Common myeloid progenitor, CD34-positive (primary cell): ENCODE measurements around the gene WDR62.

Experiments
- CTCF ChIA-PET: fragments of 350-600 bp; sonication (Branson Sonifier 250); formaldehyde crosslinking; loops from one replicate; lab custom pipeline; 2021; ENCODE audit warnings: antibody characterized with exemption; lab: Charles Lee
- POLR2A ChIA-PET: fragments of 350-600 bp; sonication (Branson Sonifier 250); formaldehyde crosslinking; loops from one replicate; lab custom pipeline; 2021; ENCODE audit warnings: antibody characterized with exemption; lab: Charles Lee
- DNase-seq, 3 donors: peaks; one replicate each; pipeline versions ENCODE4 v3.0.0 to v3.0.0-alpha.2; 2013
- H3K27ac ChIP-seq, 2 experiments: 1 replicate in 1 of 2; 2 replicates in 1 of 2; pipeline ENCODE4 v1.7.0; 2013; ENCODE audit warnings: inconsistent platforms in 2 of 2, low read length in 2 of 2, mild to moderate bottlenecking in 2 of 2, low read depth in 1 of 2, moderate library complexity in 1 of 2; ENCODE audit not compliant: severe bottlenecking in 2 of 2, insufficient read depth in 1 of 2, poor library complexity in 1 of 2
- H3K27me3 ChIP-seq, 5 experiments: replicated peaks in 2 of 5; 1 replicate in 3 of 5; 2 replicates in 2 of 5; pipeline versions ENCODE4 v1.6.1 to v1.7.0; 2013; ENCODE audit warnings: low read length in 4 of 5, mild to moderate bottlenecking in 2 of 5, moderate library complexity in 2 of 5, inconsistent platforms in 1 of 5; ENCODE audit not compliant: insufficient read depth in 5 of 5, control insufficient read depth in 4 of 5
- H3K36me3 ChIP-seq, 4 experiments: 1 replicate in 2 of 4; 2 replicates in 2 of 4; pipeline versions ENCODE4 v1.6.1 to v1.7.0; 2013; ENCODE audit warnings: low read length in 3 of 4, control low read depth in 1 of 4, mild to moderate bottlenecking in 1 of 4; ENCODE audit not compliant: control insufficient read depth in 4 of 4, insufficient read depth in 4 of 4
- H3K4me1 ChIP-seq, 4 experiments: 1 replicate in 3 of 4; 2 replicates in 1 of 4; pipeline versions ENCODE4 v1.6.1 to v1.7.1; 2013; ENCODE audit warnings: low read length in 3 of 4, mild to moderate bottlenecking in 3 of 4, control low read depth in 1 of 4, inconsistent platforms in 1 of 4, moderate library complexity in 1 of 4; ENCODE audit not compliant: control insufficient read depth in 4 of 4, insufficient read depth in 4 of 4; ENCODE audit errors: control extremely low read depth in 1 of 4
- H3K4me3 ChIP-seq, 7 experiments: 1 replicate in 4 of 7; 2 replicates in 3 of 7; pipeline versions ENCODE4 v1.5.1 to v1.7.0; 2013; ENCODE audit warnings: mild to moderate bottlenecking in 7 of 7, low read length in 6 of 7, moderate library complexity in 6 of 7, inconsistent platforms in 2 of 7, low read depth in 2 of 7, control low read depth in 1 of 7; ENCODE audit not compliant: insufficient read depth in 4 of 7, control insufficient read depth in 1 of 7; ENCODE audit errors: extremely low read depth in 1 of 7
- H3K9me3 ChIP-seq, 5 experiments: 1 replicate in 4 of 5; 2 replicates in 1 of 5; pipeline versions ENCODE4 v1.6.1 to v1.7.1; 2013; ENCODE audit warnings: low read length in 4 of 5, mild to moderate bottlenecking in 2 of 5, inconsistent platforms in 1 of 5, low read depth in 1 of 5, moderate library complexity in 1 of 5; ENCODE audit not compliant: control insufficient read depth in 4 of 5, insufficient read depth in 2 of 5; ENCODE audit errors: control extremely low read depth in 1 of 5
- WGBS: methylation state at CpG from one replicate; pipeline ENCODE4 v1.1.5; 2013; ENCODE audit not compliant: insufficient coverage; 5-methylcytosine and 5-hydroxymethylcytosine counted together

WDR62 gene

DNA sequence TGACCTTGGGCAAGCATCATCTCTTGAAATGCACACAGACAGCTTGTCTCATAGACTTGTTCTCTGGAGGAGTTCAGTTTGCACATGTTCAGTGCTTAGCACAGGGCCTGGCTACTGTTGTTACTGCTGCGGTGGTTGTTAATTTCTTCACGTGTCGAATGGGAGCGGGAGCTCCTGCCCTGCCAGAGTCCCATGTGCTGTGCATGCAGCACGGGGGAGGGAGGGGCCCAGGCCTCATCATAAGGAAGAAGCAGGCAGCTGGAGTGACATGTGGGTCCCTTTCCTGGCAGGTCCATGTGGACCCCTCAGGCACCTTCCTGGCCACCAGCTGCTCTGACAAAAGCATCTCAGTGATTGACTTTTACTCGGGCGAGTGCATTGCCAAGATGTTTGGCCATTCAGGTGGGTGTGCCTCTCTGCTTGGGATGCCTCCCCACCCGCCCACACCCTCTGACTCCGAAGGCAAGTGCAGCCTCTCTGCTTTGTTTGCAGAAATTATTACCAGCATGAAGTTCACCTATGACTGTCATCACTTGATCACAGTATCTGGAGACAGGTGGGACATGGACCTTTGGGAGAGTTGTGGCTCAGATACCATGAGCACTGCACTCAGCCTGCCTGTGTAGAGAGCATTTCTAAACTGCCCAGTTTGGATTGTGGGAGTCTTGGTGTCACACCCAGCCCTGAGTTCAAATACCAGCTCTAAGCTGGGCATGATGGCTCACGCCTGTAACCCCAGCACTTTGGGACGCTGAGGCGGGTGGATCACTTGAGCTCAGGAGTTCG, 36.4 kb downstream of the WDR62 start:
- no peaks in the 10 kb centered on the region for H3K9me3 ChIP-seq
- ChIA-PET POLR2A (interaction anchor here (1.3 kb wide), 1 partner anchor 13 kb away, joined by 3 read pairs; no protein-coding TSS in a partner anchor), CTCF (interaction anchor here (1.1 kb wide), 1 partner anchor 10 kb away, joined by 3 read pairs; no protein-coding TSS in a partner anchor)
- H3K27ac ChIP-seq = no peak overlapping the region
- H3K27me3 ChIP-seq = no peaks in the 10 kb centered on the region
- DNase-seq = no peak
- WGBS = 80% methylated on average over 10 of the region's 13 CpGs
- no peak overlapping the region for H3K4me3 ChIP-seq
- peaks cover 4 to 78% (median 43%) of the 10 kb centered on the region in 4 experiments for H3K36me3 ChIP-seq
- no peaks in the 10 kb centered on the region for H3K4me1 ChIP-seq

DNA sequence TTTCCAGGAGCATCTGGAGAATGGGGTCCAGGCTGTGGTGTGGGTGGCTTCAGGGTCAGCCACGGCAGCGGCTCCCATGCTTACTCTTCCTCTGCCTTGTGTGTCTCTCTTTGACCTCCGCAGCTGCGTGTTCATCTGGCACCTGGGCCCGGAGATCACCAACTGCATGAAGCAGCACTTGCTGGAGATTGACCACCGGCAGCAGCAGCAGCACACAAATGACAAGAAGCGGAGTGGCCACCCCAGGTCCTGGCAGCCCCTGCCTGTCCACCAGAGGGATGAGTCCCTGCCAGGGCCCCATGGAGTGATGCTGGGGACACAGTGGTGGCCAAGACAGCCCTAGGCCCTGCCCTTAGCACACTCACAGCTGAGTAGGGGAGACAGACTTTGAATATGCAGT, 37.9 kb downstream of the WDR62 start:
- no peaks in the 10 kb centered on the region for H3K4me1 ChIP-seq
- ChIA-PET POLR2A (no interaction called here), CTCF (no interaction called here)
- no peak overlapping the region for H3K4me3 ChIP-seq
- no peak overlapping the region for H3K27ac ChIP-seq
- WGBS = 99% methylated on average over 7 of the region's 7 CpGs
- peaks cover 8 to 80% (median 42%) of the 10 kb centered on the region in 4 experiments for H3K36me3 ChIP-seq
- H3K9me3 ChIP-seq = no peaks in the 10 kb centered on the region
- DNase-seq = no peak
- H3K27me3 ChIP-seq = no peaks in the 10 kb centered on the region

DNA sequence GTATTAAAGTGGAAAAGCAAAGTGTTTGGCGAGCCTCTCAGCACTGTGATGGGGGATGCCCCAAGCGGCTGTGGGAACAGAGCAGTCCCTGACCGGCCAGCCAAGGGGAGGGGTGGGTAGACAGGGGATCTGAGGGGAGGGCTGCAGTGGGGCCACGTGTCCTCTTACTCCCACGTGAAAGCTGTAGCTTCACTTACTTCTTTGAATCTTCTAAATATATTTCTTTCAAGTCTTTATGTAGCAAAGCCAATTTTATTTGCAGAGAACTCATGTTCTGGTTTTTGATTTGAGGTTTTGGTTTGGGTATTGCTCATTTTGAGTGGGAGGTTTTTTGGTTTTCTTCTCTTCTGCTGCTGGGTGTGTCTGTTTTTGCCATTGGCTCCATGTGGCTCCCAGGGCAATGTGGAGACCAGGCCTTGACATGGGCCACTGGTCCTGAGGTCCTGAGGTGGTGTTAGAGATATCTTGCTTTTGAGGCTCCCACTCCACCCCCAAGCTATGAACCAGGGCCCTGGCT, 38.5 kb downstream of the WDR62 start:
- DNase-seq = no peak
- Histone ChIP-seq H3K36me3 (peaks cover 8 to 79% (median 39%) of the 10 kb centered on the region in 4 experiments), H3K4me3 (no peak overlapping the region), H3K27me3 (no peaks in the 10 kb centered on the region), H3K27ac (no peak overlapping the region), H3K4me1 (no peaks in the 10 kb centered on the region), H3K9me3 (no peaks in the 10 kb centered on the region)
- ChIA-PET CTCF (no interaction called here), POLR2A (no interaction called here)
- 100% methylated on average over 2 of the region's 5 CpGs for whole genome bisulfite sequencing

DNA sequence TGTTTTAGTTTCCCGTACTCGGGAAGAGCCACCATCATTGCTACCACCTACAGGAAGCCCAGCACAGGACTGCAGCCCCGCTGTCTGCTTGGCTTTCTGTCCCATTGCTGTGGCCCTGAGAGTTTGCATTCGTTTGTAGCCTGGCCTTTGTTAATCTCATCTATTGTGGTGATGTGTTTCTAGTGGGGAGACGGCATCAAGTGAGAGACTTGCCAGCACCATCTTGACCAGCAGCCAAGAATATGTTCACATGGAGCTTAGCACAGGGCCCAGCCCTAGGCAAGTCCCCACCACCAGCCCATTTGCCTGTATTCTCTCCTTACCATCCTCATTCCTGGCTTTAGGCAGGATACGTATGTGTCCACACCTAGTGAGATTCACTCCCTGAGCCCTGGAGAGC, 39.0 kb downstream of the WDR62 start:
- Histone ChIP-seq H3K27me3 (no peaks in the 10 kb centered on the region), H3K4me1 (no peaks in the 10 kb centered on the region), H3K36me3 (peaks cover 8 to 74% (median 37%) of the 10 kb centered on the region in 4 experiments), H3K4me3 (no peak overlapping the region), H3K27ac (no peak overlapping the region), H3K9me3 (no peaks in the 10 kb centered on the region)
- ChIA-PET CTCF (no interaction called here), POLR2A (interaction anchor here (0.6 kb wide), 1 partner anchor 76 kb away, joined by 4 read pairs; no protein-coding TSS in a partner anchor)
- WGBS = 80% methylated on average over 5 of the region's 6 CpGs
- no peak for DNase-seq

DNA sequence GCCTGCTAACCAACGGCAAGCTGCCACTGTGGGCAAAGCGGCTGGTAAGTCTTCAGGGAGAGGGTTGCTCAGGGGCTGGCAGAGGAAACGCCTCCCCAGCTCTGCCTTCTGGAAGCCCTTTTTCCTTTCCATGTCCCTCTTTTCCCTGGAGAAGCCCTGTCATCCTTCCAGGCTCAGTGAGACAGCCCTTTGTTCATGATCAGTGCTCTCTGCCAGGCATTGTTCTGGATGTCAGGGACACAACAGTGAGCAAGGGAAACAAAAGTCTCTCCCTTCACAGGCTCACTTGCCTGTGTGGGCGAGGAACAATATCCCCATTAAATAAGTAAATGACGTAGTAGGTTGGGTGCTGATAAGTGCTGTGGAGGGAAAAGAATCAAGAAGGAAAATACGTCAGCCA, 42.3 kb downstream of the WDR62 start:
- CTCF ChIA-PET = no interaction called here
- H3K9me3 ChIP-seq = no peaks in the 10 kb centered on the region
- H3K36me3 ChIP-seq = peaks cover 8 to 72% (median 36%) of the 10 kb centered on the region in 4 experiments
- H3K27me3 ChIP-seq = no peaks in the 10 kb centered on the region
- H3K4me1 ChIP-seq = no peaks in the 10 kb centered on the region
- no peak overlapping the region for H3K4me3 ChIP-seq
- no peak overlapping the region for H3K27ac ChIP-seq
- POLR2A ChIA-PET = interaction anchor here (0.7 kb wide), 1 partner anchor 81 kb away, joined by 3 read pairs; no protein-coding TSS in a partner anchor
- 96% methylated on average over 4 of the region's 6 CpGs for WGBS
- DNase-seq = no peak

DNA sequence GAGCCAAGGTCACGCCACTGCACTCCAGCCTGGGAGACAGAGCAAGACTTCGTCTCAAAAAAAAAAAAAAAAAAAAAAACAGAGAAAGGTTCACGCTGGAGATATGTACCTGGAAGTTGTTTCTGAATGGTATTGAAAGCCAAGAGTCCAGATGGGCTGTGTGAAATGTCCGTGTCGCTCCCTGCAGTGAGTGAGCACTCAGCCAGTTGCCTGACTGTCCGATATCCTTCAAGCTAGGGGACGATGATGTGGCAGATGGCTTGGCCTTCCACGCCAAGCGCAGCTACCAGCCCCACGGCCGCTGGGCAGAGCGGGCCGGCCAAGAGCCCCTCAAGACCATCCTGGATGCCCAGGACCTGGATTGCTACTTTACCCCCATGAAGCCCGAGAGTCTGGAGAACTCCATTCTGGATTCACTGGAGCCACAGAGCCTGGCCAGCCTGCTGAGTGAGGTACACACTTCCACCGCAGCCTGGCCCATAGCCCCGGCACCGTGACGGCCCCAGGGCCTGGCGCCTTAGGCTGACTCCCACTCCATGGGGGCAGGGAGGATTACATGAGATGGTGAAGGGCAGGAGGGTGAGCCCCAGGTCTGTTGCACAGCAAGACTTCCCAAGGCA, 44.6 kb downstream of the WDR62 start:
- CTCF ChIA-PET = no interaction called here
- peaks cover 6 to 74% (median 37%) of the 10 kb centered on the region in 4 experiments for H3K36me3 ChIP-seq
- no peak for DNase-seq
- H3K9me3 ChIP-seq = no peaks in the 10 kb centered on the region
- no peaks in the 10 kb centered on the region for H3K4me1 ChIP-seq
- no peak overlapping the region for H3K4me3 ChIP-seq
- WGBS = 98% methylated on average over 17 of the region's 19 CpGs
- POLR2A ChIA-PET = no interaction called here
- no peak overlapping the region for H3K27ac ChIP-seq
- no peaks in the 10 kb centered on the region for H3K27me3 ChIP-seq

DNA sequence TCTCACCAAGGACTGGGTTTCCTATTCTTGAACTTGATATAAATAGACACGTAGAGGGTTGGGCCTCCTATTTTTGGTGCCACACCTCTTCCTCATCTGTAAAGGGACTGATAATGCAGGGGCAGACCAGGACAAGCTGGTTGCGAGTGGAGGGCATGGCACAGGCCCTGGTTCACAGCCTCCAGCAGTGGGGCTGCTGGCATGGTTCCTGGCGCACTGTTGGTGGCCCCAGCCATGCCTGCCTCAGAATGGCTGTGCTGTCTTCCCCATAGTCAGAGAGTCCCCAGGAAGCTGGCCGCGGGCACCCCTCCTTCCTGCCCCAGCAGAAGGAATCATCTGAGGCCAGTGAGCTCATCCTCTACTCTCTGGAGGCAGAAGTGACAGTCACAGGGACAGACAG, 45.8 kb downstream of the WDR62 start:
- DNase-seq = peak; percentile 11 to 59 (median 41)
- no peaks in the 10 kb centered on the region for H3K4me1 ChIP-seq
- no peak overlapping the region for H3K27ac ChIP-seq
- no peaks in the 10 kb centered on the region for H3K9me3 ChIP-seq
- H3K4me3 ChIP-seq = no peak overlapping the region
- POLR2A ChIA-PET = no interaction called here
- 72% methylated on average over 5 of the region's 5 CpGs for WGBS
- CTCF ChIA-PET = no interaction called here
- H3K36me3 ChIP-seq = peaks cover 6 to 80% (median 39%) of the 10 kb centered on the region in 4 experiments
- no peaks in the 10 kb centered on the region for H3K27me3 ChIP-seq
